Endothelial cell of umbilical vein (primary cell): ENCODE data around the gene ANKRD40CL.

Source experiments
- CTCF ChIP-seq, 2 donors: IDR thresholded peaks; 1 replicate in 1 of 2; 2 replicates in 1 of 2; pipeline ENCODE4 v1.5.1; 2011; ENCODE audit warnings: low read length in 2 of 2, mild to moderate bottlenecking in 2 of 2, moderate library complexity in 2 of 2, control low read depth in 1 of 2, inconsistent platforms in 1 of 2, low read depth in 1 of 2; ENCODE audit not compliant: insufficient read depth in 1 of 2; ENCODE audit errors: extremely low read depth in 1 of 2
- EZH2 ChIP-seq: IDR thresholded peaks from 2 replicates; pipeline ENCODE4 v1.6.1; 2012; ENCODE audit warnings: borderline replicate concordance, low read depth, mild to moderate bottlenecking, moderate library complexity, low read length, inconsistent platforms; ENCODE audit not compliant: severe bottlenecking
- JUN ChIP-seq: IDR thresholded peaks from 2 replicates; pipeline ENCODE4 v1.6.1; 2011; ENCODE audit warnings: borderline replicate concordance, low read depth; ENCODE audit not compliant: insufficient read length, insufficient read depth
- MAX ChIP-seq: IDR thresholded peaks from 2 replicates; pipeline ENCODE4 v1.6.1; 2011; ENCODE audit not compliant: insufficient read depth, insufficient read length
- POLR2A ChIP-seq: IDR thresholded peaks from 2 replicates; pipeline ENCODE4 v1.6.1; 2012; ENCODE audit warnings: low read depth, mild to moderate bottlenecking, control low read depth, low read length
- POLR2AphosphoS5 ChIP-seq: IDR thresholded peaks from 2 replicates; pipeline ENCODE4 v1.6.1; 2012; ENCODE audit warnings: low read depth, mild to moderate bottlenecking, control low read depth, low read length, moderate library complexity; ENCODE audit not compliant: insufficient read depth

- no peak for TF ChIP-seq MAX
- no peak for TF ChIP-seq CTCF (IDR thresholded peaks at IDR 0.05; ENCODE audit: extremely low read depth in 1 of 2, insufficient read depth in 1 of 2, low read depth in 1 of 2, low read length in 2 of 2)
- no peak for TF ChIP-seq JUN
- no peak for TF ChIP-seq POLR2A
- TF ChIP-seq POLR2AphosphoS5, result no peak
- no peak for TF ChIP-seq EZH2
These were observed 18.1 kb downstream of the ANKRD40CL start for GRCh38 chr17:50749245-50749644.
